SIG-M5 (cell line): ENCODE measurements around the gene ALDH2.
"Not testable (repeated sequence)": the region's sequence is repeated elsewhere in the genome, so short reads cannot be mapped to it uniquely, and the experiment has no call there.

Source experiments
- DNase-seq: peaks from one replicate; lab custom pipeline; 2025; lab: John Stamatoyannopoulos, UW

The ALDH2 gene

GRCh38 chr12:111789779-111790178 lies 23.0 kb downstream of the ALDH2 start:
- no peak for DNase-seq

GRCh38 chr12:111791507-111791906 lies 24.8 kb downstream of the ALDH2 start:
- no peak for DNase-seq

GRCh38 chr12:111792155-111792855 lies 25.6 kb downstream of the ALDH2 start:
- no peak for DNase-seq

- no peak for DNase-seq
These were observed 26.1 kb downstream of the ALDH2 start for GRCh38 chr12:111792856-111793235.

GRCh38 chr12:111798182-111798581 lies 31.4 kb downstream of the ALDH2 start:
- DNase-seq = no peak

- no peak for DNase-seq
These were observed 33.0 kb downstream of the ALDH2 start for GRCh38 chr12:111799758-111800157.

- no peak for DNase-seq
These were observed 36.4 kb downstream of the ALDH2 start for GRCh38 chr12:111803038-111803626.

- DNase-seq = no peak
These were observed 37.1 kb downstream of the ALDH2 start for GRCh38 chr12:111803851-111804250.

- DNase-seq = no peak
These were observed 39.6 kb downstream of the ALDH2 start for GRCh38 chr12:111806304-111806703.

- DNase-seq = no peak
These were observed 40.5 kb downstream of the ALDH2 start for GRCh38 chr12:111807232-111807631.

GRCh38 chr12:111812881-111813741 lies 46.4 kb downstream of the ALDH2 start:
- DNase-seq = peak; percentile 39

- no peak for DNase-seq
These were observed 49.4 kb downstream of the ALDH2 start for GRCh38 chr12:111816065-111816615.

GRCh38 chr12:111816898-111817297 lies 50.2 kb downstream of the ALDH2 start:
- DNase-seq = not testable (repeated sequence)

- DNase-seq = no peak
These were observed 51.6 kb downstream of the ALDH2 start for GRCh38 chr12:111818340-111818739.

GRCh38 chr12:111819191-111820158 lies 52.7 kb downstream of the ALDH2 start:
- no peak for DNase-seq

GRCh38 chr12:111820828-111821227 lies 54.1 kb downstream of the ALDH2 start:
- DNase-seq = not testable (repeated sequence)

- no peak for DNase-seq
These were observed 56.2 kb downstream of the ALDH2 start for GRCh38 chr12:111822886-111823285.

GRCh38 chr12:111823891-111824290 lies 57.2 kb downstream of the ALDH2 start:
- DNase-seq = no peak

GRCh38 chr12:111824312-111824711 lies 57.6 kb downstream of the ALDH2 start:
- DNase-seq = not testable (repeated sequence)

- DNase-seq = no peak
These were observed 58.8 kb downstream of the ALDH2 start for GRCh38 chr12:111825509-111825908.

GRCh38 chr12:111826316-111826715 lies 59.6 kb downstream of the ALDH2 start:
- no peak for DNase-seq
